Endothelial cell (in vitro differentiated cells): ENCODE data around the gene RAB21. TPM values are rescaled to one million over a fixed set of nuclear protein-coding genes. Genes with fewer than 3 reads are reported as not detected.
"Not testable (repeated sequence)": the region's sequence is repeated elsewhere in the genome, so short reads cannot be mapped to it uniquely, and the experiment has no call there.

Source experiments
- DNase-seq: peaks from one replicate; pipeline ENCODE4 v3.0.0; 2021; ENCODE audit warnings: low spot score
- H3K27ac Mint-ChIP-seq: one replicate; pipeline ENCODE4 v1.8.0; 2021; ENCODE audit warnings: mixed read lengths, inconsistent platforms; ENCODE audit not compliant: unreplicated experiment
- H3K27me3 Mint-ChIP-seq: one replicate; pipeline ENCODE4 v1.8.0; 2021; ENCODE audit warnings: mild to moderate bottlenecking, moderate library complexity, mixed read lengths, inconsistent platforms; ENCODE audit not compliant: unreplicated experiment
- H3K36me3 Mint-ChIP-seq: one replicate; pipeline ENCODE4 v1.8.0; 2021; ENCODE audit warnings: mild to moderate bottlenecking, low read depth, mixed read lengths, inconsistent platforms; ENCODE audit not compliant: unreplicated experiment
- H3K4me1 Mint-ChIP-seq: one replicate; pipeline ENCODE4 v1.8.0; 2021; ENCODE audit warnings: mild to moderate bottlenecking, mixed read lengths, inconsistent platforms; ENCODE audit not compliant: unreplicated experiment
- H3K4me3 Mint-ChIP-seq: one replicate; pipeline ENCODE4 v1.8.0; 2021; ENCODE audit warnings: mild to moderate bottlenecking, mixed read lengths, inconsistent platforms; ENCODE audit not compliant: unreplicated experiment
- H3K9me3 Mint-ChIP-seq: one replicate; pipeline ENCODE4 v1.8.0; 2021; ENCODE audit warnings: mixed read lengths, inconsistent platforms; ENCODE audit not compliant: unreplicated experiment
- total RNA-seq: library from RNA; stranded (reverse); fragmentation: NEBNext Ultra II Directional; extraction: Animal tissue kit (Norgen Biotek cat#: 25700); gene quantifications from one replicate; pipeline ENCODE4 v1.2.1, GENCODE V29; 2021; ENCODE audit not compliant: unreplicated experiment
- TF ChIP-seq, protein P1 (sequence below): fragments of 200-600 bp; sonication (generic); IDR thresholded peaks from one replicate; pipeline ENCODE4 v1.5.0; 2021; ENCODE audit warnings: antibody characterized with exemption; ENCODE audit not compliant: unreplicated experiment

The RAB21 gene
- total RNA-seq, 1 donor from 2014 or later: 53.7 TPM

DNA sequence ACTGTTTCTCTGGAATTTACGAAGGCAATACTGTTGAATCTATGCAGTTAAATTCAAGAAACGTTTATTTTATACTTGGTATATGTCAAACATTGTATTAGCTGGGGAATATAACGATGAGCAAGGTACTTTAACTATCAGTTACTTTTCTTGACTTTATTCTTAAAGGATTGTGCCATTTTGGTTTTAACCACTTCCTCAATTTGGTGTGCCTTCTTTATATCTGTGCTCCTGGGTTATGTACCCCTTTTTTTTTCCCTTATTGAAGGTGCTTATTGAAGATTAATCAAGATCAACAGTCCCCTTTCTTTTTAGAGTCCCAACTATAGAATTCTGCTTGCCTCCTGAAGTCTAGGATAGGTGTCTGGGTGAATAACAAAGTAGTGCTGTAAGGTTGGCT lies 5.8 kb downstream of the RAB21 start:
- DNase-seq: no peak
- H3K4me3 Mint-ChIP-seq: peak overlapping the region; percentile 56
- no peaks in the 10 kb centered on the region for H3K27me3 Mint-ChIP-seq
- no peaks in the 10 kb centered on the region for H3K9me3 Mint-ChIP-seq
- no peak overlapping the region for H3K27ac Mint-ChIP-seq
- TF ChIP-seq, protein P1, sequence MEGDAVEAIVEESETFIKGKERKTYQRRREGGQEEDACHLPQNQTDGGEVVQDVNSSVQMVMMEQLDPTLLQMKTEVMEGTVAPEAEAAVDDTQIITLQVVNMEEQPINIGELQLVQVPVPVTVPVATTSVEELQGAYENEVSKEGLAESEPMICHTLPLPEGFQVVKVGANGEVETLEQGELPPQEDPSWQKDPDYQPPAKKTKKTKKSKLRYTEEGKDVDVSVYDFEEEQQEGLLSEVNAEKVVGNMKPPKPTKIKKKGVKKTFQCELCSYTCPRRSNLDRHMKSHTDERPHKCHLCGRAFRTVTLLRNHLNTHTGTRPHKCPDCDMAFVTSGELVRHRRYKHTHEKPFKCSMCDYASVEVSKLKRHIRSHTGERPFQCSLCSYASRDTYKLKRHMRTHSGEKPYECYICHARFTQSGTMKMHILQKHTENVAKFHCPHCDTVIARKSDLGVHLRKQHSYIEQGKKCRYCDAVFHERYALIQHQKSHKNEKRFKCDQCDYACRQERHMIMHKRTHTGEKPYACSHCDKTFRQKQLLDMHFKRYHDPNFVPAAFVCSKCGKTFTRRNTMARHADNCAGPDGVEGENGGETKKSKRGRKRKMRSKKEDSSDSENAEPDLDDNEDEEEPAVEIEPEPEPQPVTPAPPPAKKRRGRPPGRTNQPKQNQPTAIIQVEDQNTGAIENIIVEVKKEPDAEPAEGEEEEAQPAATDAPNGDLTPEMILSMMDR: no peak
- H3K36me3 Mint-ChIP-seq: peaks cover 7% of the 10 kb centered on the region
- peaks cover 14% of the 10 kb centered on the region for H3K4me1 Mint-ChIP-seq

DNA sequence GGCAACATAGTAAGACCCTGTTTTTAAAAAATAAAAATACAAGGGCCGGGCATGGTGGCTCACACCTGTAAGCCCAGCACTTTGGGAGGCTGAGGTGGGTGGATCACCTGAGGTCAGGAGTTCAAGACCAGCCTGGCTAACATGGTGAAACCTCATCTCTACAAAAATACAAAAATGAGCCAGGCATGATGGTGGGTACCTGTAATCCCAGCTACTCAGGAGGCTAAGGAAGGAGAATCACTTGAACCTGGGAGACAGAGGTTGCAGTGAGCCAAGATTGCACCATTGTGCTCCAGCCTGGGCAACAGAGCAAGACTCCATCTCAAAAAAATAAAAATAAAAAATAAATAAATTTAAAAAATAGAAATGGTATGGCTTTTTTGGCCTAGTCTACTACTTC lies 6.7 kb downstream of the RAB21 start:
- H3K27me3 Mint-ChIP-seq, DNase-seq, H3K36me3 Mint-ChIP-seq, H3K4me1 Mint-ChIP-seq, H3K4me3 Mint-ChIP-seq, H3K27ac Mint-ChIP-seq, H3K9me3 Mint-ChIP-seq: not testable (repeated sequence)

DNA sequence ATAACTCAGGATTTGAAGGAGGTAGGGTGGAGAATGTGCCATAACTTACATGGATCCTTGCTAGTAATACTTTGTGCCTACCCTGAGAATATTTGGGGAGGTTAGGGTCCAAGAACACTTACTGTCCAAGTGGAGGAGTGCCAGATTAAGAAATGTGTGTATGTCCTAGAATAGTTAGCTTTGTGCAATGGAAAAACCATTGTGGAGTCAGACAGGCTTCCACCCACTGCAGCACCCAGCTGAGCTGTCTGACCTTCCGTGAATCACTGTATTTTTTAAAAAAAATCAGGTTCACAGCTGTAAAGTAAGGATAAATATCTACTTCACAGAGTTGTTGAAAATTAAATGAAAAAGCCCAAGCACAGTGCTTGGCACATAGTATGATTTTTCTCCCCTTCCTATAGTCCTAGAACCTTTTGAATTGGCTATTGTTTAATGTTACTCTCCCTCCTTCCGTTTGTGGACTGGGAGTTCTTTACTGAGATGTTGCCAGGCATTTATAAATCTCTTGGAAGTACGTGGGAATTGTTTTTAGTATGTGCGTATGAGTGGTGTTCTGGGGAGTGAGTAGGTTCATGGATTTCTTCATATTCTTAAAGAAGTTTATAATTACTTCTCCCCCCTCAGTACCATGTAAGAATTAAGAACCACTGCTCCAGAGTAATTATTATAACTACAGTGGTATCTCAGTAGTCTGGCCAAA lies 9.2 kb downstream of the RAB21 start:
- peaks cover 4% of the 10 kb centered on the region for H3K36me3 Mint-ChIP-seq
- no peak overlapping the region for H3K27ac Mint-ChIP-seq
- H3K9me3 Mint-ChIP-seq: no peaks in the 10 kb centered on the region
- H3K4me1 Mint-ChIP-seq: peaks cover 6% of the 10 kb centered on the region
- DNase-seq: no peak
- no peak overlapping the region for H3K4me3 Mint-ChIP-seq
- no peaks in the 10 kb centered on the region for H3K27me3 Mint-ChIP-seq
- TF ChIP-seq, protein P1: no peak

DNA sequence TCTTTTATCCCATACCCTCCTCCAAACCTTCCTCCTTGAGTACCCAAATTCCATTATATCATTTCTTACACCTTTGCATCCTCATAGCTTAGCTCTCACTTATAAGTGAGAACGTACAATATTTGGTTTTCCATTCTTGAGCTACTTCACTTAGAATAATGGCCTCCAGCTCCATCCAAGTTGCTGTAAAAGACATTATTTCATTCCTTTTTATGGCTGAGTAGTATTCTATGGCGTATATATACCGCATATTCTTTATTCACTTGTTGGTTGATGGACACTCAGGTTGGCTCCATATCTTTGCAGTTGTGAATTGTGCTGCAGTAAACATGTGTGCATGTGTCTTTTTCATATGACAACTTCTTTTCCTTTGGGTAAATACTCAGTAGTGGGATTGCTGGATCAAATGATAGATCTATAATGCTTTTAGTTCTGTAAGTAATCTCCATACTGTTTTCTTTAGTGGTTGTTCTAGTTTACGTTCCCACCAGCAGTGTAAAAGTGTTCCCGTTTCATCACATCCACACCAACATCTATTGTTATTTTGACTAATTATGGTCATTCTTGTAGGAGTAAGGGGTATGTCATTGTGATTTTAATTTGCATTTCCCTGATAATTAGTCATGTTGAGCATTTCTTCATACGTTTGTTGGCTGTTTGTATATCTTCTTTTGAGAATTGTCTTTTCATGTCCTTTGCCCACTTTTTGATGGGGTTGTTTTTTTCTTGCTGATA lies 10.1 kb downstream of the RAB21 start:
- no peaks in the 10 kb centered on the region for H3K27me3 Mint-ChIP-seq
- no peak for DNase-seq
- H3K4me3 Mint-ChIP-seq: no peak overlapping the region
- peaks cover 3% of the 10 kb centered on the region for H3K36me3 Mint-ChIP-seq
- H3K9me3 Mint-ChIP-seq: no peaks in the 10 kb centered on the region
- no peak overlapping the region for H3K27ac Mint-ChIP-seq
- TF ChIP-seq, protein P1: no peak
- H3K4me1 Mint-ChIP-seq: peaks cover 6% of the 10 kb centered on the region

- H3K27me3 Mint-ChIP-seq: no peaks in the 10 kb centered on the region
- no peak overlapping the region for H3K4me3 Mint-ChIP-seq
- H3K9me3 Mint-ChIP-seq: no peaks in the 10 kb centered on the region
- H3K4me1 Mint-ChIP-seq: peaks cover 6% of the 10 kb centered on the region
- no peak for DNase-seq
- no peak overlapping the region for H3K27ac Mint-ChIP-seq
- H3K36me3 Mint-ChIP-seq: peaks cover under 1% of the 10 kb centered on the region
- TF ChIP-seq, protein P1: no peak
Measured at GRCh38 chr12:71766202-71766601, 11.5 kb downstream of the RAB21 start.
